Natural killer cell (primary cell): ENCODE data around the gene PDE6G. TPM values are rescaled to one million over a fixed set of nuclear protein-coding genes. Genes with fewer than 3 reads are reported as not detected.

Source experiments
- ATAC-seq, 3 donors: fragments of 150-1000 bp in 2 of 3; fragments of 200-7000 bp in 1 of 3; cut with Tn5 transposase; 1 replicate in 1 of 3; 2 replicates in 2 of 3; pipeline ENCODE4 v1.10.0; 2021; ENCODE audit warnings: mild to moderate bottlenecking in 2 of 3, moderate library complexity in 2 of 3
- DNase-seq, 2 donors: peaks; one replicate each; pipeline versions ENCODE4 v3.0.0 to v3.0.0-alpha.2; 2013 to 2021; ENCODE audit warnings: mixed read lengths in 1 of 2
- H3K27ac ChIP-seq: one replicate; pipeline ENCODE4 v1.5.1; 2013; ENCODE audit warnings: mild to moderate bottlenecking, low read length
- H3K27me3 ChIP-seq: one replicate; pipeline ENCODE4 v1.6.1; 2013; ENCODE audit warnings: low read length; ENCODE audit not compliant: control insufficient read depth, insufficient read depth
- H3K36me3 ChIP-seq: one replicate; pipeline ENCODE4 v1.6.1; 2013; ENCODE audit warnings: low read length; ENCODE audit not compliant: control insufficient read depth, insufficient read depth
- H3K4me1 ChIP-seq: one replicate; pipeline ENCODE4 v1.6.1; 2013; ENCODE audit warnings: low read length; ENCODE audit not compliant: control insufficient read depth, insufficient read depth
- H3K4me3 ChIP-seq: one replicate; pipeline ENCODE4 v1.5.1; 2013; ENCODE audit warnings: low read length
- H3K9me3 ChIP-seq: one replicate; pipeline ENCODE4 v1.6.1; 2013; ENCODE audit warnings: low read length; ENCODE audit not compliant: control insufficient read depth, insufficient read depth
- H3K27ac Mint-ChIP-seq, 2 donors: one replicate each; pipeline ENCODE4 v1.8.0; 2022; ENCODE audit warnings: mild to moderate bottlenecking in 2 of 2, mixed read lengths in 2 of 2, moderate library complexity in 1 of 2
- H3K27me3 Mint-ChIP-seq, 2 donors: one replicate each; pipeline ENCODE4 v1.8.0; 2022; ENCODE audit warnings: low read depth in 2 of 2, mixed read lengths in 2 of 2
- H3K36me3 Mint-ChIP-seq: one replicate; pipeline ENCODE4 v1.8.0; 2022; ENCODE audit warnings: mixed read lengths
- H3K4me1 Mint-ChIP-seq, 2 donors: one replicate each; pipeline ENCODE4 v1.8.0; 2022; ENCODE audit warnings: mixed read lengths in 2 of 2
- H3K4me3 Mint-ChIP-seq: one replicate; pipeline ENCODE4 v1.8.0; 2022; ENCODE audit warnings: mild to moderate bottlenecking, moderate library complexity, mixed read lengths
- H3K9me3 Mint-ChIP-seq, 2 donors: one replicate each; pipeline ENCODE4 v1.8.0; 2022; ENCODE audit warnings: mixed read lengths in 2 of 2
- WGBS: methylation state at CpG from one replicate; pipeline ENCODE4 v1.1.7; 2013; ENCODE audit warnings: missing lambda C conversion rate; ENCODE audit not compliant: insufficient coverage; 5-methylcytosine and 5-hydroxymethylcytosine counted together
- intact Hi-C: fragments of 100-400 bp; cut with micrococcal nuclease; formaldehyde crosslinking; loops from one replicate; pipeline ENCODE4 v1.14.2; 2022
- total RNA-seq, 4 donors: library from RNA; stranded (reverse); fragments of 120-200 nt in 1 of 4; gene quantifications; one replicate each; pipeline versions ENCODE4 v1.2.3 to v1.2.4, GENCODE V29; 2013 to 2022
- TF ChIP-seq, protein P1 (sequence below): fragments of 200-600 bp; IDR thresholded peaks from one replicate; pipeline ENCODE4 v1.8.0; 2022; ENCODE audit warnings: antibody characterized with exemption

The PDE6G gene
- total RNA-seq, 3 donors from 2014 or later (not counting 1 experiment from before 2014, with no cell fraction given): 21.9 to 42.8 (median 26.6) TPM

GRCh38 chr17:81695211-81695610 is 38.9 kb upstream of the PDE6G start:
- H3K27ac ChIP-seq: no peak overlapping the region
- Mint-ChIP-seq H3K9me3 (no peaks in the 10 kb centered on the region), H3K27me3 (no peaks in the 10 kb centered on the region), H3K27ac (no peak overlapping the region), H3K4me1 (no peaks in the 10 kb centered on the region), H3K4me3 (no peak overlapping the region), H3K36me3 (no peaks in the 10 kb centered on the region)
- intact Hi-C loops: no loop called here
- peaks cover 80% of the 10 kb centered on the region for H3K36me3 ChIP-seq
- no peak overlapping the region for H3K4me3 ChIP-seq
- no peaks in the 10 kb centered on the region for H3K9me3 ChIP-seq
- DNase-seq (no peak), ATAC-seq (no peak)
- TF ChIP-seq, protein P1, sequence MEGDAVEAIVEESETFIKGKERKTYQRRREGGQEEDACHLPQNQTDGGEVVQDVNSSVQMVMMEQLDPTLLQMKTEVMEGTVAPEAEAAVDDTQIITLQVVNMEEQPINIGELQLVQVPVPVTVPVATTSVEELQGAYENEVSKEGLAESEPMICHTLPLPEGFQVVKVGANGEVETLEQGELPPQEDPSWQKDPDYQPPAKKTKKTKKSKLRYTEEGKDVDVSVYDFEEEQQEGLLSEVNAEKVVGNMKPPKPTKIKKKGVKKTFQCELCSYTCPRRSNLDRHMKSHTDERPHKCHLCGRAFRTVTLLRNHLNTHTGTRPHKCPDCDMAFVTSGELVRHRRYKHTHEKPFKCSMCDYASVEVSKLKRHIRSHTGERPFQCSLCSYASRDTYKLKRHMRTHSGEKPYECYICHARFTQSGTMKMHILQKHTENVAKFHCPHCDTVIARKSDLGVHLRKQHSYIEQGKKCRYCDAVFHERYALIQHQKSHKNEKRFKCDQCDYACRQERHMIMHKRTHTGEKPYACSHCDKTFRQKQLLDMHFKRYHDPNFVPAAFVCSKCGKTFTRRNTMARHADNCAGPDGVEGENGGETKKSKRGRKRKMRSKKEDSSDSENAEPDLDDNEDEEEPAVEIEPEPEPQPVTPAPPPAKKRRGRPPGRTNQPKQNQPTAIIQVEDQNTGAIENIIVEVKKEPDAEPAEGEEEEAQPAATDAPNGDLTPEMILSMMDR: no peak
- no peaks in the 10 kb centered on the region for H3K4me1 ChIP-seq
- H3K27me3 ChIP-seq: no peaks in the 10 kb centered on the region
- WGBS: 95% methylated on average over 6 of the region's 6 CpGs

DNA sequence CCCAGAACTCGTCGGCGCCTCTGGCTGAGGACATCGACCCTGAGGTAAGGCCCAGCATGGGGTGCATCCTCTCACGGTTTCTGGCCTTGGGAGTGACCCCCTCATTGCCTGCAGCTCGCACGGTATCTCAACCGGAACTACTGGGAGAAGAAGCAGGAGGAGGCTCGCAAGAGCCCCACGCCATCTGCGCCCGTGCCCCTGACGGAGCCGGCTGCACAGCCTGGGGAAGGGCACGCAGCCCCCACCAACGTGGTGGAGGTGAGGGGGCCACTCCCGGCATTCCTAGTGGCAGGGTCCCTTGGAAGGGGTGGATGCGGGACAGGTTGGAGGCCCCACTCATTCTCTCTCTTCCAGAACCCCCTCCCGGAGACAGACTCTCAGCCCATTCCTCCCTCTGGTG is 38.5 kb upstream of the PDE6G start:
- no peaks in the 10 kb centered on the region for H3K36me3 Mint-ChIP-seq

DNA sequence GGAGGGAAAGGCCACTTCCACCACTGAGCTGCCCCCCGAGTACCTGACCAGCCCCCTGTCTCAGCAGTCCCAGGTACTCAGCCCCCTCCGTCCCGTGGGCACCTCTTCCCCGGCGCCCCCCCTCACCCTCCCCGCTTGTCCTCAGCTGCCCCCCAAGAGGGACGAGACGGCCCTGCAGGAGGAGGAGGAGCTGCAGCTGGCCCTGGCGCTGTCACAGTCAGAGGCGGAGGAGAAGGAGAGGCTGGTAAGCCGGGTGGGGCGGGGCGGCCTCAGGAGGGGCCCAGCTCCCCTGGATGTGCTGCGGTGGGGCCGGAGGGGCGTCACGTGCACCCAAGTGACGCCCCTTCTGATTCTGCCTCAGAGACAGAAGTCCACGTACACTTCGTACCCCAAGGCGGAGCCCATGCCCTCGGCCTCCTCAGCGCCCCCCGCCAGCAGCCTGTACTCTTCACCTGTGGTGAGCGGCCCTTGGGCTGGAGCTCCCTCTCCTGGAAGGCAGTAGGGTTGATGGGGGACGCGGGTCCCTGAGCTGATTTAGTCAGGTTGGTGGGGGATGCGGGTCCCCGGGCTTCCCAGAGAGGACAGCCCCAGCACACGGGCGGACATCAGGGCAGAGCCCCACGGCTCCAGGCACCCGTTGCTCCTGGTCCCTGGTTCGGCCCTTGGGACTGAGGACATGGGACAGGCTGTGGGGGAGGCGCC is 37.3 kb upstream of the PDE6G start:
- H3K36me3 ChIP-seq: peaks cover 94% of the 10 kb centered on the region
- Mint-ChIP-seq H3K27me3 (no peaks in the 10 kb centered on the region), H3K36me3 (no peaks in the 10 kb centered on the region), H3K9me3 (no peaks in the 10 kb centered on the region), H3K4me3 (no peak overlapping the region), H3K27ac (no peak overlapping the region), H3K4me1 (peaks cover 11 to 14% of the 10 kb centered on the region in 2 donors)
- TF ChIP-seq, protein P1: no peak
- DNase-seq: no peak
- no peaks in the 10 kb centered on the region for H3K9me3 ChIP-seq
- no peaks in the 10 kb centered on the region for H3K4me1 ChIP-seq
- H3K27ac ChIP-seq: no peak overlapping the region
- intact Hi-C loops: no loop called here
- 96% methylated on average over 34 of the region's 35 CpGs for WGBS
- no peaks in the 10 kb centered on the region for H3K27me3 ChIP-seq
- no peak overlapping the region for H3K4me3 ChIP-seq
- ATAC-seq: no peak

More for the DNA sequence above, 38.5 kb upstream of the PDE6G start:
- Mint-ChIP-seq H3K4me1 (peaks cover 3 to 4% of the 10 kb centered on the region in 2 donors), H3K27ac (no peak overlapping the region), H3K4me3 (no peak overlapping the region), H3K27me3 (no peaks in the 10 kb centered on the region), H3K9me3 (no peaks in the 10 kb centered on the region)
- intact Hi-C loops: no loop called here
- H3K27me3 ChIP-seq: no peaks in the 10 kb centered on the region
- H3K9me3 ChIP-seq: no peaks in the 10 kb centered on the region
- 98% methylated on average over 19 of the region's 19 CpGs for WGBS
- H3K36me3 ChIP-seq: peaks cover 84% of the 10 kb centered on the region
- H3K4me1 ChIP-seq: no peaks in the 10 kb centered on the region
- ATAC-seq: no peak
- TF ChIP-seq, protein P1: no peak
- H3K4me3 ChIP-seq: no peak overlapping the region
- no peak overlapping the region for H3K27ac ChIP-seq
- no peak for DNase-seq

- peaks cover 89% of the 10 kb centered on the region for H3K36me3 ChIP-seq
- Mint-ChIP-seq H3K27me3 (no peaks in the 10 kb centered on the region), H3K36me3 (no peaks in the 10 kb centered on the region), H3K4me1 (peaks cover 11 to 22% of the 10 kb centered on the region in 2 donors), H3K9me3 (no peaks in the 10 kb centered on the region), H3K27ac (no peak overlapping the region), H3K4me3 (no peak overlapping the region)
- 97% methylated on average over 20 of the region's 20 CpGs for WGBS
- no peak for DNase-seq
- H3K4me3 ChIP-seq: no peak overlapping the region
- ATAC-seq: no peak
- intact Hi-C loops: no loop called here
- H3K27me3 ChIP-seq: no peaks in the 10 kb centered on the region
- no peak overlapping the region for H3K27ac ChIP-seq
- no peaks in the 10 kb centered on the region for H3K4me1 ChIP-seq
- H3K9me3 ChIP-seq: no peaks in the 10 kb centered on the region
- TF ChIP-seq, protein P1: no peak
Observed at GRCh38 chr17:81691608-81692007, 35.3 kb upstream of the PDE6G start.
